DMS153 (cell line): ENCODE results near the gene ARL4D.

Experiments
- DNase-seq: peaks from one replicate; lab custom pipeline; 2025; lab: John Stamatoyannopoulos, UW

ARL4D gene

GRCh38 chr17:43427362-43428043 lies 28.7 kb downstream of the ARL4D start:
- DNase-seq = no peak

- no peak for DNase-seq
These were observed 29.7 kb downstream of the ARL4D start for GRCh38 chr17:43428524-43428923.

DNA sequence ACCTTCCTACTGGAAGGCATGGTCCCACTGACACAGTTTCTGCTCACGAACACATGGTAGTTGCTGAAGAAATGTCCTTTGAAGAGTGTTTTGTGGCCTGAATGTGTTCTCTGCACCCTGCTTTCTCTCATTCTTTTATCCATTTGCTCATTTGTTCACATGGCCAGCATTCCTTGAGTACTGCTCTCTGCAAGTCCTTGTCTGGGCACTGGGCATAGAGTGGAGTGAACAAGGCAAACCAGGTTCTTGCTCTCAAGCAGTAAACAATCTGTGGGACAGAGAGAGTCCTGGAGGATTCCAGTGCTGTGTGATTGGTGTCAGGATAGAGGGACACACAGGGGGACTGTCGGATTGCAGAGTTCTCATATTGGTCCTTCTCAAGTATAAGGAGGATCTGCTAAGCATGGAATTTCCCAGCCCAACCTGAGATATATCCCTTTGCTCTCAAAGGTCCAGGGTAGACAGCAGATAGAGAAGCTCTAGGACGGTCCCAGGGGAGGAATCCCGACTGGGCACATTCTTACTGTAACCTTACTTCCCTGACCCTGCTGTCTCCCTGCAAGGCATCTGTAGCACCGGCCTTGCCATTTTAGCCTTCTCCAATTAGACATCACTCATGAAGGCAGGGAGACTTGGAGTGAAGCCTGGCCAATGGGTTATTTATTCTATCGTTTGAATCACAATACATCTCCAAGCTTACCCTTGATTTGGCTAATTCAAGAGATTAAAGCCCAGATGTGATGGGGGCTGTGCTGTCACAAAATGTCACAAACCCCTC lies 32.3 kb downstream of the ARL4D start:
- DNase-seq = no peak

DNA sequence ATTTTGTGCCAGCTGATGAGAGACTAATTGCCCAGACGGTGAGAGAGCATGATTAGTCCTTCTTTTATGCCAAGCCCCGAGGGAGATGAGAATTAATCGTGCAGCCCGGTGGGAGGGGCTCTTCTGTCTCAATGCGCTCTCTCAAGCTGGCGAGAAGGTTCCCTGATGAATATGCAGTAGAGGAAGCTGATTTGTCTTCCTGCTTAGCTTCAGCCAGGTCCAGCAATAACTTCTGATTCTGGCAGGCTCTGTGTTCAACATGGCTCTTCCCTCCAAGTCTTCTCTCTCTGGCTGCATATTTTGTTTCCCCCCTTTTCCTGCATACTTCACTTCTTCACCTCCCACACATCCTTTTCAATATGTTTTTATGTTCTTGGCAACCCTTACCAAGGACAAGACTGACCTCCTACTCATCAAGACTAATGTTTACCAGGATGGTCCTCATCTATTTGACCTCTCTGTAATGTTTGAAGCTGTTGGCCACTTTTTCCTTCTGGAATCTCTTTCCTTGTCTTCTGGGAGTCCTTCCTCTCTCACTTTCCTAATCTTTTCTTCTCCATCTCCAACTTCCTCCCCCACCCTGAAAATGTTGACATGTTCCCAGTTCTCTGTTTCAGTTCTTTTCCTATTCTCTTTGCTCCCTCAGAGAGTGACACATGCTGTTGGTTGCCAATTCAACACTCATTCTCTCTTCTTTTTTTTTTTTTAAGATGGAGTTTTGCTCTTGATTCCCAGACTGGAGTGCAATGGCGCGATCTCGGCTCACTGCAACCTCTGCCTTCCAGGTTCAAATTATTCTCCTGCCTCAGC lies 33.1 kb downstream of the ARL4D start:
- peak; percentile 19 for DNase-seq

DNA sequence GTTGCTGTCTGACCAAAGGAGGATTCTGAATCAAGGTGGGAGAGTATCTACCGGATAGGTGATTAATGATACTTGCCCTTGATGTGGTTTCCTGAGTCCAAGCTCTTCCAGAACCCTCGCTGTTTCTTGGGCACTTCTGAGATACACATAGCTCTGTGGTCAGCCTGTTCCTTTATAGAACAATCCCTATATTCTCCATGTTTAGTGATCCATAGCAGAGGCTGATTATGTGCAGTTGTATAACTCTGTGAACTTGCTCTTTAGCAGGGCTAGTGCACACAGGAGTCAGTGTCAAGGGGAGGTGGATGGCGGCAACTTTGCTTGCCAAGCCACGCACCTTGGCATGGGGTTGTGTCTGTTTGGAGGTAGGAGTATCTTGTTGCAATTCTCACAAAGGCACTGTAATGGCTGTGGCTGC lies 36.1 kb downstream of the ARL4D start:
- DNase-seq = no peak

GRCh38 chr17:43437756-43438155 lies 39.0 kb downstream of the ARL4D start:
- DNase-seq = no peak

DNA sequence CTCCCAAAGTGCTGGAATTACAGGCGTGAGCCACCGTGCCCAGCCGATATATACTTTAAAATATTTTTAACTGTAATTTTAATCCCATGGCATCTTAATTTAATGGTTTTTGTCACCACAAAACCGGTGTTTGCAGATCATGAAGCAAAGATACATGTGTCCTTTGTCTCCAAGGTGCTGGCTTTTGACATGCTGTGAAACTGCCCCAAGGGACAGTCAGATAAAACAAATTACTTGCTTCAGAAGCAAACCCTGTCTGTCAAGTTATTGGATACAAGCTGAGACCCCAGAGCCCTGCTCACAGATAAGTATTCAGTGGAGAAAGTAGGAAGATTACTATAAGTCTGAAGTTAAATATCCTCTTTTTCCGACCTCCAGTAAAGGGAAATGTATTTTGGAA lies 39.8 kb downstream of the ARL4D start:
- no peak for DNase-seq

GRCh38 chr17:43439041-43439440 lies 40.2 kb downstream of the ARL4D start:
- no peak for DNase-seq

DNA sequence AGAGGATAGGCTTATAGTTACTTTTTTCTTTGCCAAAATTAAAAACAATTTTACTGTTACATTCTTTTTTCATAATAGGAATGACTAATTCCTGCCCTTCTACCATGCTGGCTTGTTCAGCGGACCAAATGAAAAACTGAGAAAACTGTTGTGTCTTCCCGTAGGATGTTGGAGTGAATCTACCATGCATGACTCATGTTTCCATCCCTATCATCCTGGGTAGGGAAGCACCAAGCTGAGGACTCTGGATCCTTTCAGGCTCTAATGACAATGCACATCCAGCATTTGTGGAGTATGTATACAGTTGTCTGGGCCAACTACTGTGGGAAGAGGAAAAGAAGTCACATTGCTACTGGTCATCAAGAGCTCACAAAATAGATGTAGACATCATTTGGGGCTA lies 43.9 kb downstream of the ARL4D start:
- DNase-seq = no peak

DNA sequence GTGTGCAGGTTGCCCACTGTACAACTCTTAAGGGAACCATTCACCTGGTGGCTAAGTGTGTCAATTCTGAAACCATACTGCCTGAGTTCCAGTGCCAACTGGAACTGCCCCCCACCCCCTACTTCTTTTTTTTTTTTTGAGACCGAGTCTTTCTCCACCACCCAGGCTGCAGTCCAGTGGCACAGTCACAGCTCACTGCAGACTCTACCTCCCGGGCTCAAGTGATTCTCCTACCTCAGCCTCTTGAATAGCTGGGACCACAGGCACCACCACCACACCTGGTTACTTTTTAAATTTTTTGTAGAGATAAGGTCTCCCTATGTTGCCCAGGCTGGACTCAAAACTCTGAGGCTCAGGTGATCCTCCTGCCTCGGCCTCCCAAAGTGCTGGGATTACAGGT lies 44.6 kb downstream of the ARL4D start:
- no peak for DNase-seq

DNA sequence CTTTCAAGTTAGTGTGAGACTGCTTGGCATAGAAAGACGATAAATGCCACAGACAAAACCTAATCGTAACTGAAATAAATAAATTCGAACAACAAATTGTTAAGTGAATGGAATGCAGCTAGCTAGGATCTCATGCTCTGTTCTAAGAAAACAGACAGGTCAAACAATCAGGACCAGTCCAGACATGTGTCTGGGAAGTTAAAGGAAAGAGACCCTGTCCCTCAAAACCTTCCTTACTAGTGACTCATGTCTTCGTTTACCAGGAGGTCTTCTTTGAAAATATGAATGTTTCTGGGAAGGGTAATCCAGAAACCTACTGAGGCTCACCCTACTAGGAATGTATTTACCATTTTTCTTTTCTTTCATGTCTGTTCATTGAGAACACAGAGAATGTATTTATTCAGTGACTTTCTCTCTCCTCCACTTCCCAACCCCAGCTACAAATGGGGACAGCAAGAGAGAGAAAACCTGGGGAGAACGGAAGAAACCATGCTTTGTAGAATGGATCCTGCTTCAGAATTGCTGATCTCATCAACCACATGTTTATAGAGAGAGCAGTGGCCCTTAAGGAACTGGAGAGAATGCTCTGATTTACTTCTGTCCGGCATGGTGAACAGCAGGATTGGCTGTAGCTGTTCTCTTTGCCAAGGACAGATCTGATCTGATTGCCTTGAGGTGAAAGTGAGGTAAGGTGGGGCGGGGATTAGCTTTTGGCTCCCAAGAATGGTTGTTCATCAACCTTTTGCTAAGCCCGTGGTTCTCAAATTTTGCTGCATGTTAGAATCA lies 45.6 kb downstream of the ARL4D start:
- no peak for DNase-seq

DNA sequence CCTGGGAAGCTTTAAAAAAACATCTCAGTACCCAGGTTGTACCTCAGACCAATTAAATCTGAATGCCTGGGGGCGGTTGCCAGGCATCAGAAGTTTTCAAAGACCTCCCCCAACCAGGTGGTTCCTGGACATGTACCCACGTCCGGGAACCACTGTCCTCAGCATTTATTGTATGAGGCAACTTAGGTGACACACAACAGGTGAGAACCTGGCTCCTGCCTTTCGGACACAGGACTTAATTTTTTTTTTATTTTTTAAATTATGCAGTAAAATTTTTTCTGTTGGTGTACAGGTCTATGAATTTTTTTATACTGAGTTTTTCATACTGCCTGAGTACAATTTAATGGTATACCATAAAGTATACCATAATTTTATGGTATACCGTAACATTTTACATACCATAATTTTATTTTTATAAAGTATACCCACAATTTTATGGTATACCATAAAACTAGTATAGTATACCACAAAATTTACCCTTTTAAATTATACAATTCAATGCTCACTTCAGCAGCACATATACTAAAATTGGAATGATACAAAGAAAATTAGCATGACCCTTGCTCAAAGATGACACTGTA lies 46.3 kb downstream of the ARL4D start:
- DNase-seq = no peak

DNA sequence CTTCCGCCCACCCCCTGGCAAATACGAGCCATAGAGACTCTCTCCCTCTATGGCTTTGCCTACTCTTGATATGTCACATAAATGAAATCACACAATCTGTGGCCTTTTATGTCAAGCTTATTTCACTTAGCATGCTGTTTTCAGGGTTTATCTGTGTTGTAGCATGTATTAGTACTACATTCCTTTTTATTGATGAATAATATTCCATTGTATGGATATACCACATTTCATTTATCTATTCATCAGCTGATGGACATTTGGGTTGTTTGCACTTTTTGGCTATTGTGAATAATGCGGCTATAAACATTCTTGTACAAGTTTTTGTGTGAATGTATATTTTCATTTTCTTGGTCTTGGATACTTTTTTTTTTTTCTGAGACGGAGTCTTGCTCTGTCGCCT lies 48.0 kb downstream of the ARL4D start:
- no peak for DNase-seq

DNA sequence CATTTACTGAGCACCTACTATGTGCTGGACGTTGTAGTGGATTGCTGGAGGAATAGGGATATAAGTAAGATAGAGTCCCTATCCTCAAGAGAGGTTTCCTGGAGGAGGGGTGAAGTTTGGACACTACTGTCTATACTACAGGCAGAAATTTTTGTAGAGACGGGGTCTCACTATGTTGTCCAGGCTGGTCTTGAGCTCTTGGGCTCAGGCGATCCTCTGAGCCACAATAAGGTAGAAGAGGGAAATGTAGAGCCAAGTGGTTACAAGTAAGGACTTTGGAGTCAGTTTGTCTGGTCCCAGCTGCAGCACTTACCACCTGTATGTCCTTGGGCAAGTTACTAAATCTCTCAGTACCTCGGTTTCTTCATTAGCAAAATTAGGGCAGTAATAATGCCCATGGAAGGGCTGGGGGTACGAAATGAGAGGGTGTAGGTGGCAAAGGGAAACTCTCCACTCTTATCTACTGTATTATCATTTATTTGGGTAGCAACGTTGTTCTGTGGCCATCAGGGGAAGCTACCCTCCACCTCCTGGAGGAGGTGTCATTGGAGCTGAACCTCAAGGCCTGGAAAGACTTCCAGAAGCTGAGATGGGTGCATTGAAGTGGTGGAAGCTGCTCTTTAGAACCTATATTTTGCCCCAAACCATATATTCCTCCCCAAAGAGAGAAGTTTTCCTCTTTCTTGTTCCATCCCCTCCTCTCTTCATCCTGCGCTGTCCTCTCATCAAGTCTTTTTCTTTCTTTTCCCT lies 50.1 kb downstream of the ARL4D start:
- DNase-seq = no peak

GRCh38 chr17:43449470-43450248 lies 50.9 kb downstream of the ARL4D start:
- no peak for DNase-seq
